Gastroesophageal sphincter (tissue), 4 donors: Measurements from ENCODE around the gene EDAR. TPM values are rescaled to one million over a fixed set of nuclear protein-coding genes. Genes with fewer than 3 reads are reported as not detected.

ENCODE experiments used
- ATAC-seq: fragments of 150-250 bp; one replicate; pipeline ENCODE4 v1.9.1; 2016; ENCODE audit warnings: mild to moderate bottlenecking, moderate library complexity
- H3K27ac ChIP-seq, 4 donors: fragments of 200-600 bp; sonication (generic) in 3 of 4; 1 replicate in 3 of 4; 2 replicates in 1 of 4; pipeline ENCODE4 v1.5.1; 2016 to 2019
- H3K27me3 ChIP-seq: fragments of 200-600 bp; sonication (generic); one replicate; pipeline ENCODE4 v1.5.1; 2019
- H3K36me3 ChIP-seq, 2 donors: fragments of 200-600 bp; sonication (generic); one replicate each; pipeline ENCODE4 v1.5.1; 2019; ENCODE audit warnings: control low read depth in 1 of 2
- H3K4me1 ChIP-seq, 3 donors: fragments of 200-600 bp; sonication (generic); 1 replicate in 2 of 3; 2 replicates in 1 of 3; pipeline ENCODE4 v1.5.1; 2016 to 2019; ENCODE audit warnings: control low read depth in 2 of 3
- H3K4me3 ChIP-seq, 2 donors: fragments of 200-600 bp; sonication (generic); one replicate each; pipeline ENCODE4 v1.5.1; 2019; ENCODE audit warnings: mild to moderate bottlenecking in 1 of 2, moderate library complexity in 1 of 2
- H3K9me3 ChIP-seq, 3 donors: fragments of 200-600 bp; sonication (generic); one replicate each; pipeline ENCODE4 v1.5.1; 2017 to 2019; ENCODE audit warnings: control low read depth in 2 of 3
- CTCF ChIP-seq, 4 experiments: fragments of 200-600 bp in 2 of 4; fragments of 450-650 bp in 2 of 4; sonication (generic) in 1 of 4; IDR thresholded peaks; one replicate each; pipeline ENCODE4 v1.5.1; 2017 to 2019; ENCODE audit warnings: antibody characterized with exemption in 4 of 4, mild to moderate bottlenecking in 2 of 4, moderate library complexity in 2 of 4
- EP300 ChIP-seq: sonication (generic); formaldehyde crosslinking; IDR thresholded peaks from one replicate; pipeline ENCODE4 v1.6.1; 2017; ENCODE audit warnings: antibody characterized with exemption, mild to moderate bottlenecking
- POLR2A ChIP-seq, 2 donors: fragments of 450-650 bp; IDR thresholded peaks; one replicate each; pipeline ENCODE4 v1.6.1; 2017; ENCODE audit warnings: antibody characterized with exemption in 2 of 2, mild to moderate bottlenecking in 2 of 2, moderate library complexity in 1 of 2
- POLR2AphosphoS5 ChIP-seq: sonication (generic); formaldehyde crosslinking; IDR thresholded peaks from one replicate; pipeline ENCODE4 v1.6.1; 2017; ENCODE audit warnings: antibody characterized with exemption
- WGBS, 2 donors: methylation state at CpG; one replicate each; pipeline ENCODE4 v1.1.5; 2018; ENCODE audit warnings: low coverage in 1 of 2; 5-methylcytosine and 5-hydroxymethylcytosine counted together
- total RNA-seq, 4 donors: library from RNA; depleted of rRNA; stranded (reverse); fragments of >200 nt; gene quantifications; one replicate each; pipeline ENCODE4 v1.1.0, GENCODE V29; 2016

The EDAR gene
- total RNA-seq, 4 donors from 2014 or later, result 0.92 TPM; not detected in 3

DNA sequence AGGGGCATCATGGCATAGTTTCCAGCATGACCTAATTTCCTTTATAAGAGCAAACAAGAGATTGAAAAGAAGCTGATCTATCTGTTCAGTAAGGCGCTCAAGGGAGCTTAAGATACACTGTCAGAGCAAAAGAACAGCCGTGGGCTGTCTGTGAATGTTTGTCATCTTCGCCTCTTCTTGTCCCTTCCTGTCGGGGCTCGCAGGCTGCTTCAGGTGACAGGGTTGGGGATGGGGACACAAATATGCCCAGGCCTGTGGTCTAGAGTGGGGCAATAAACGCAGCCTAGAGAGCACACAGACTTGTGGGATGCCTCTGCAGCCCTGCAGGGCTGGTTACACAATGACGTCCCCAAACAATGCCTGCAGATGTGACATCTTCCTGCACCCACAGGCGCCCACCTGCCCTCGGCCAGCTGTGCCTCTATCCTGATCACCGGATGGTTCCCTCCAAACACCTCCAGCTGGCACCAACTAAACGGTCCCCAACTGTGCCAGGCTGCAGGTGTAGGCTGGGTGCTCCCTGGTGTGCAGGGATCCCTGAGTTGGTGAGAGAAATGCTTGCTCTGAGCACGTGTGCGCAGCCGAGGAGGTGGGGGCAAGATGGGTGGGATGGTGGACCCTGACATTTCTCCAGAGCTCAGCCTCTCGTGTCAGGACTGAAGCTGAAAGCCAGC is 72.8 kb downstream of the EDAR start:
- Histone ChIP-seq H3K9me3 (no peaks in the 10 kb centered on the region), H3K4me1 (peaks cover 0 to 17% (median 5%) of the 10 kb centered on the region in 3 donors), H3K4me3 (no peak overlapping the region), H3K27me3 (no peaks in the 10 kb centered on the region), H3K27ac (peak overlapping the region in 3 of 4 donors; percentile 39 to 64 (median 63)), H3K36me3 (no peaks in the 10 kb centered on the region)
- no peak for TF ChIP-seq EP300
- TF ChIP-seq POLR2AphosphoS5, result no peak
- no peak for TF ChIP-seq CTCF (IDR thresholded peaks at IDR 0.05)
- no peak for TF ChIP-seq POLR2A (IDR thresholded peaks at IDR 0.05)
- 65 to 80% methylated on average over 4 to 7 of the region's 15 CpGs for WGBS, 2 donors
- no peak for ATAC-seq

DNA sequence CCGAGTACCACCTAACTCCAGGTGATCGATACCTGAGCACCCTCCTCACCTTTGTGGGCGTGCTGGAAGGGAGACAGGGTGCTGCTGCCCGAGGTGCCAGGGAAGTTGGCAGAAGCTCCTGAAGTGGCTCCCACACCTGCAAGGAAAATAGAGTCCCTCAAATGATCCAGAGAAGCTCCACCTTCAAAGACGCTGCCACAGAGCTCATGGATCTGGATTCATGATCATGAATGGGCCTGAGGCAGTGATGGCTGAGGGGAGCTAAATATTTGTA is 76.5 kb downstream of the EDAR start:
- WGBS, 2 donors, result 86% methylated on average over 5 of the region's 5 CpGs
- no peak for ATAC-seq
- peaks cover 0 to 12% (median 2%) of the 10 kb centered on the region in 3 donors for H3K4me1 ChIP-seq
- H3K27me3 ChIP-seq, result no peaks in the 10 kb centered on the region
- no peaks in the 10 kb centered on the region for H3K36me3 ChIP-seq
- H3K27ac ChIP-seq, result no peak overlapping the region
- no peaks in the 10 kb centered on the region for H3K9me3 ChIP-seq
- no peak overlapping the region for H3K4me3 ChIP-seq
- TF ChIP-seq POLR2AphosphoS5 (no peak), POLR2A (IDR thresholded peaks at IDR 0.05) (no peak), CTCF (IDR thresholded peaks at IDR 0.05) (no peak), EP300 (no peak)

DNA sequence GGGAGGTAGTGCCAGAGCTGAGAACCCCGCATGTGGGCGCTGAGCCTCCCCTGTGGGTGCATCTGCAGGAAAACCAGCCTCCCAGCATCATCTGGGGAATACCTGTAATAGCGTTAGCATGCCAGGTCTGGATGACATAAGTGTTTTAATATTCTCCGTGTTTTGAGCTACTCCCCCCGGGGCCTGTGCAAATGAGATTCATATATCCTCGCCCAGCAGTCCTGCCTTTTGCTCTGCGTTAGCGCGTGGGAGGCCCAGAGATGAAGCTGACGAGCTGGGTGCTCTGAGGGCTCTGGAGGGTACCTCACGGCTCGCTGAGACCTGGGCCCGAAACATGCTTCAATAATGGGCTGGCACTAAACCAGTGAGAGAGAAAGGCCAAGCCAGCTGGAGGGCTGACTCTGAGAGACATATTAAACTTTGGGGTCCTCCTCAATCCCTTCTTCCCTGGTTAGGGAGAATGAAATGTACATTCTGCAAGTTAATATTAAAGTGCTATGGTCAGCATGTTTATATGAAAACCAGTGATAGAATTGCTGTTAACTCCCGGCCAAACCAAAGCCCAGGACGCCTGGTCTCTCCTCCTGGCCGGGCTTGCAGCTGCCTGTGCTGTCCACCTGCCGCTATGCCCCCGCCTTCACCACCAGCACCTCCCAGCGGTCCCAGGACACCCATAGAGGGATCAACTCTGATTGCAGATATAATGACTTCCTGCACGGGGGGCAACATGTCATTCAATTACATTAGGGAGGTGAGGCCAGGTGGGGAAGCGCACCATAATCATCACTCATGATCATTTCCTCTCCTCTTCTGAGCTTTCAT is 77.0 kb downstream of the EDAR start:
- WGBS, 2 donors, result 63 to 85% methylated on average over 5 to 9 of the region's 21 CpGs
- no peak for ATAC-seq
- TF ChIP-seq POLR2AphosphoS5, result no peak
- TF ChIP-seq EP300, result no peak
- no peak for TF ChIP-seq CTCF (IDR thresholded peaks at IDR 0.05)
- no peak for TF ChIP-seq POLR2A (IDR thresholded peaks at IDR 0.05)

DNA sequence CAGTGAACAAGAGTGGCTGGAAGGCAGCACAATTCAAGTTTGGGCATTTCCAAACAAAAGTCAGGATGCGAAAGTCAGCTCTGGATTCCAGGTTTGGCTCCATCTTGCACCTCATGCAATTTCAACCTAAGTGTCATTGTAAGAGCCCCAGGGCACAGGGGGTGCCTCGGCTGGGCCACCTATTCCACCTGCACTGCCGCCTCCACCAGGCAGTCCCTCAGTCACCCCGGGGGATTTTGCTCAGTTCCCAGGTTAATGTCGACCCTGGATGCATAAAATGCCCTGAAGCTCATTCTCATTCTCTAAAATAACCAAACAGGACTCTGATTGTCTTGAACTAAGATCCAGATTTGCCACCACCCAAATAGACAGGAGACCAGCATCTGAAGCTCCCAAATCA is 77.6 kb downstream of the EDAR start:
- no peak for TF ChIP-seq POLR2A (IDR thresholded peaks at IDR 0.05)
- no peak for TF ChIP-seq POLR2AphosphoS5
- TF ChIP-seq EP300, result no peak
- no peak for TF ChIP-seq CTCF (IDR thresholded peaks at IDR 0.05)
- H3K9me3 ChIP-seq, result no peaks in the 10 kb centered on the region
- no peaks in the 10 kb centered on the region for H3K36me3 ChIP-seq

More for the DNA sequence above, 77.0 kb downstream of the EDAR start:
- no peaks in the 10 kb centered on the region for H3K9me3 ChIP-seq
- no peak overlapping the region for H3K4me3 ChIP-seq
- no peaks in the 10 kb centered on the region for H3K27me3 ChIP-seq
- H3K27ac ChIP-seq, result no peak overlapping the region
- H3K36me3 ChIP-seq, result no peaks in the 10 kb centered on the region
- H3K4me1 ChIP-seq, result peaks cover 0 to 6% (median 0%) of the 10 kb centered on the region in 3 donors

More for the DNA sequence above, 77.6 kb downstream of the EDAR start:
- H3K27ac ChIP-seq, result no peak overlapping the region
- no peak overlapping the region for H3K4me3 ChIP-seq
- no peak for ATAC-seq
- WGBS, 2 donors, result 100% methylated on average over 1 to 3 of the region's 5 CpGs
- H3K27me3 ChIP-seq, result no peaks in the 10 kb centered on the region
- H3K4me1 ChIP-seq, result peaks cover 0 to under 1% (median 0%) of the 10 kb centered on the region in 3 donors
